Uterus (tissue), 2 donors: ENCODE data around the gene CHML.

Experiments used
- CTCF ChIP-seq, 4 experiments: fragments of 200-600 bp in 2 of 4; fragments of 450-650 bp in 2 of 4; sonication (generic) in 2 of 4; IDR thresholded peaks; one replicate each; pipeline ENCODE4 v1.5.1; 2016 to 2019; ENCODE audit warnings: antibody characterized with exemption in 4 of 4, mild to moderate bottlenecking in 2 of 4, moderate library complexity in 1 of 4
- POLR2A ChIP-seq, 2 donors: fragments of 450-650 bp; IDR thresholded peaks; one replicate each; pipeline ENCODE4 v1.6.1; 2016; ENCODE audit warnings: antibody characterized with exemption in 2 of 2, mild to moderate bottlenecking in 1 of 2, moderate library complexity in 1 of 2

- TF ChIP-seq CTCF (IDR thresholded peaks at IDR 0.05), result no peak
- TF ChIP-seq POLR2A (IDR thresholded peaks at IDR 0.05), result no peak
Observed at GRCh38 chr1:241675983-241676382, 35.8 kb upstream of the CHML start.
